GM06990 (cell line): ENCODE results near the gene UGT8.
"Not testable (repeated sequence)": the region's sequence is repeated elsewhere in the genome, so short reads cannot be mapped to it uniquely, and the experiment has no call there.

ENCODE experiments used
- DNase-seq: peaks from one replicate; pipeline ENCODE4 v3.0.0-alpha.2; 2011; ENCODE audit not compliant: insufficient read length; ENCODE audit errors: extremely low read depth
- H3K27me3 ChIP-seq: replicated peaks from 2 replicates; pipeline ENCODE4 v1.6.0; 2011; ENCODE audit warnings: low read length; ENCODE audit not compliant: control insufficient read depth, insufficient read depth
- H3K36me3 ChIP-seq: 2 replicates; pipeline ENCODE4 v1.5.1; 2011; ENCODE audit warnings: low read length; ENCODE audit not compliant: control insufficient read depth, insufficient read depth
- H3K4me3 ChIP-seq: replicated peaks from 2 replicates; pipeline ENCODE4 v1.5.1; 2011; ENCODE audit warnings: low read depth, mild to moderate bottlenecking, control low read depth, low read length
- CTCF ChIP-seq: IDR thresholded peaks from 2 replicates; pipeline ENCODE4 v1.5.1; 2011; ENCODE audit warnings: low read length, control low read depth, mild to moderate bottlenecking, inconsistent platforms; ENCODE audit not compliant: insufficient read depth, poor library complexity, severe bottlenecking

The UGT8 gene

GRCh38 chr4:114563536-114564315 is 34.9 kb upstream of the UGT8 start:
- Histone ChIP-seq H3K36me3 (no peaks in the 10 kb centered on the region), H3K4me3 (no peak overlapping the region), H3K27me3 (no peaks in the 10 kb centered on the region)
- no peak for TF ChIP-seq CTCF
- DNase-seq = no peak

- TF ChIP-seq CTCF = no peak
- H3K4me3 ChIP-seq = no peak overlapping the region
- no peak for DNase-seq
- H3K27me3 ChIP-seq = no peaks in the 10 kb centered on the region
- no peaks in the 10 kb centered on the region for H3K36me3 ChIP-seq
These were observed 21.2 kb upstream of the UGT8 start for GRCh38 chr4:114577386-114577785.

- no peak overlapping the region for H3K4me3 ChIP-seq
- no peak for DNase-seq
- no peak for TF ChIP-seq CTCF
- no peaks in the 10 kb centered on the region for H3K36me3 ChIP-seq
- H3K27me3 ChIP-seq = no peaks in the 10 kb centered on the region
These were observed 16.0 kb upstream of the UGT8 start for GRCh38 chr4:114582621-114583020.

- TF ChIP-seq CTCF = no peak
- DNase-seq = no peak
- Histone ChIP-seq H3K36me3 (no peaks in the 10 kb centered on the region), H3K4me3 (no peak overlapping the region), H3K27me3 (no peaks in the 10 kb centered on the region; the same call in 1 of the 2 replicates)
These were observed 10.3 kb upstream of the UGT8 start for GRCh38 chr4:114588305-114588704.

GRCh38 chr4:114590360-114590759 is 8.2 kb upstream of the UGT8 start:
- not testable (repeated sequence) for H3K4me3 ChIP-seq, H3K36me3 ChIP-seq, DNase-seq, H3K27me3 ChIP-seq

GRCh38 chr4:114593526-114593925 is 5.1 kb upstream of the UGT8 start:
- no peaks in the 10 kb centered on the region; the same call in 1 of the 2 replicates for H3K27me3 ChIP-seq
- H3K36me3 ChIP-seq = no peaks in the 10 kb centered on the region
- DNase-seq = no peak
- no peak overlapping the region for H3K4me3 ChIP-seq
- TF ChIP-seq CTCF = no peak
